ENCODE data around the gene SLC36A4. TPM values are rescaled to one million over a fixed set of nuclear protein-coding genes. Genes with fewer than 3 reads are reported as not detected.
A peak's percentile ranks its signal among the peaks of the same experiment; 100 is the strongest.

The SLC36A4 gene
- total RNA-seq, 2 donors from 2014 or later: 15.6 to 20.2 TPM

DNA sequence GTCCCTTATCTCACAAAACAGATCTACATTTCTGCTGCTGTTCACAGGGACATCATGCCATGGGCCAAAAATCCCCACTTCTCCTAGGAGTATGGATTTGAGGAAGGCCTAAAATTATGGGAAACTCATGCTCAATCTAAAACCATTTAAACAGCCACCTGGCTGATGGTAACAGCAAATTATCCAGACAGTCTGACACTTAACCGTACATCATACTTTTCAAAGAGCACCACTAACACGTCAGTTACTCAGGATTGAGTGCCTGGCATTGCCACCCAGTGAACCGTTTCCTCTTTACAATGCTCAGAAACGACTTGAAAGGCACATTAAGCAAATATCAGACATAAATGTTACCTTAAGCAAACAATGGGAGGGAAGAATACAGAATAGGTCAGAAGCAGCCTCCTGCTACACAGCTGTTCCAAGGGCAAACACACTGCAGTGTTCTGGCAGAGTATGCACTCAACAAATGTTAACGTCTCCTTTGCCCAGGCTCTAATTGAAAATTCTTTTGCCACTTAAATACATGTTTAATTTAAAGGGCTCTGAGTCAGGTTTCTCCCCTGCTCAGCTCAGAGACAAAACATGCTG is 18.8 kb upstream of the SLC36A4 start:
- Mint-ChIP-seq H3K4me3 (no peak overlapping the region), H3K36me3 (ENCODE audit: low read depth) (peaks cover 3% of the 10 kb centered on the region), H3K27me3 (peaks cover 30% of the 10 kb centered on the region), H3K4me1 (no peaks in the 10 kb centered on the region), H3K27ac (no peak overlapping the region)
- DNase-seq (no peak), ATAC-seq (no peak)
- H3K9me3 ChIP-seq (ENCODE audit: control insufficient read depth, low read length, poor library complexity, severe bottlenecking): no peaks in the 10 kb centered on the region

DNA sequence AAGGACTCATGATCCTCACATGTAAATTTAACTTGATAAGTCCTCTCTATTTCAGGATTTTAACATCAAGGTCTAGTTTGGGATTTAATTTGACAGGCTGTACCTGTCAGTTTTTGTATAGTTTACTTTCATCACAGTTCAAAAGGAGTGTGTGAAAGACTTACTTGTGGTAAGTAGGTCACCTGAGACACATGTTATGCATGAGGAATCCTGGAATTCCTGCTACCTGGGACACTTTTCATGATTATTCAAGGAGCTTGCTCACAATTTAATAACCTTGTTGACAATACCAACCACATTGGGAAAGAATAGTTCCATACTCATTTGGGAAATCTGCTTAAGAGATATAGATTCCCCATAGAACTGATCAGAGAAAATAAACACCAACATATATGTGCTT is 15.8 kb upstream of the SLC36A4 start:
- H3K36me3 Mint-ChIP-seq (ENCODE audit: low read depth): peaks cover 3% of the 10 kb centered on the region
- no peaks in the 10 kb centered on the region for H3K9me3 ChIP-seq (ENCODE audit: control insufficient read depth, low read length, poor library complexity, severe bottlenecking)
- DNase-seq: no peak
- ATAC-seq: no peak
- H3K4me3 Mint-ChIP-seq: no peak overlapping the region
- peaks cover 13% of the 10 kb centered on the region for H3K27me3 Mint-ChIP-seq
- H3K4me1 Mint-ChIP-seq: no peaks in the 10 kb centered on the region
- no peak overlapping the region for H3K27ac Mint-ChIP-seq

DNA sequence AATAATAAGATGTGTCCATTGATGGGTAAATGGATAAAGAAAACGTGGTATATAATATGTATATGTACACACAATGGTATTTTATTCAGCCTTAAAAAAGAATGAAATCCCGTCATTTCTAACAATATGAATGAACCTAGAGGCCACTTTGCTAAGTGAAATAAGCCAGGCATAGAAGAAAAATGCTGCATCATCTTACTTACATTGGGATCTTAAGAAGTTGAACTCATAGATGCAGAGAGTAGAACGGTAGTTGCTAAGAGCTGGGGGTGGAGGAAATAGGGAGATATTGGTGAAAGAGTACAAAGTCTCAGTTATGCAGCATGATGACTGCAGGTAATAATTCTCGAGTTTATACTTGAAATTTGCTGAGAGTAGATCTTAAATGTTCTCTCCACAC is 14.3 kb upstream of the SLC36A4 start:
- ATAC-seq: no peak
- H3K4me1 Mint-ChIP-seq: no peaks in the 10 kb centered on the region

DNA sequence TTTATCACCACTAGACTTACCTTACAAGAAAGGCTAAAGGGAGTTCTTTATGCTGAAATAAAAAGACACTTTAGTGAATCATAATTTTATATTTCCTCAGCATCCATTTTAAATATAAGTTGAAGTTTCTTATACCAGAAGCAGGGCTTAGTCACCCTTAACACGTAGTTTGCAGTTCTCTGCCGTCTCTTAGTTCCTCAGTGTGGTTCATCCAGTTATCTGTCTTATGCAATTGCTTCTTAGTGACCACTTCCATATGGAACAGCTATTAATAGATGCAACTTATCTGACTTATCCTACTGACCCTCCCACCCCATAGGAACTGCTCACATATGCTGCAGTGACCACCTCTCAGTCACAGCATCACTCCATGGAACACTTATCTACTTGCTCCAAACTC is 11.7 kb upstream of the SLC36A4 start:
- Mint-ChIP-seq H3K4me3 (no peak overlapping the region), H3K27me3 (peaks cover 13% of the 10 kb centered on the region), H3K36me3 (ENCODE audit: low read depth) (peaks cover 2% of the 10 kb centered on the region), H3K27ac (no peak overlapping the region), H3K4me1 (no peaks in the 10 kb centered on the region)
- ATAC-seq (no peak), DNase-seq (no peak)
- H3K9me3 ChIP-seq (ENCODE audit: control insufficient read depth, low read length, poor library complexity, severe bottlenecking): no peaks in the 10 kb centered on the region

More for the DNA sequence above, 14.3 kb upstream of the SLC36A4 start:
- Mint-ChIP-seq H3K4me3 (no peak overlapping the region), H3K36me3 (ENCODE audit: low read depth) (peaks cover 2% of the 10 kb centered on the region), H3K27me3 (peaks cover 4% of the 10 kb centered on the region), H3K27ac (no peak overlapping the region)
- H3K9me3 ChIP-seq (ENCODE audit: control insufficient read depth, low read length, poor library complexity, severe bottlenecking): no peaks in the 10 kb centered on the region
- DNase-seq: no peak

DNA sequence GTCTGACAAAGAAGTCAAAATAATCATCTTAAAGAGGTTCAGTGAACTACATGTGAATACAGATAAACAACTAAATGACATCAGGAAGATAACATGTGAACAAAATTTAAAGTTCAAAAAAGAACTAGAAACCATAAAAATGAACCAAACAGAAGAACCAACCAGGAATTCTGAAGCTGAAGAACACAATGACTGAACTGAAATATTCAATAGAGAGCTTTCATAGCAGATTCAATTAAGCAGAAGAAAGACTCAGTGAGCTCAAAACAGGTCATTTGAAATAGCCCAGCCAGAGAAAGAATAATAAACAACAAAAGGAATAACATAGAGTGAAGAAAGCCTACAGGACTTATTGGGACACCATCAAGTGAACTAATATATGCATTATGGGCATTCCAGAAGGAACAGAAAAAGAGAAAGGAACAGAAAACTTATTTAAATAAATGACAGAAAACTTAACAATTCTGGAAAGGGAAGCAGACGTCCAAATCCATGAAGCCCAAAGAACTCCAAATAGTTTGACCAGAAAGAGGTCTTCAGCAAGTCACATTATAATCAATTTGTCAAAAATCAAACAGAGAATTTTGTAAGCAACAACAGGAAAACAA is 11.0 kb upstream of the SLC36A4 start:
- ATAC-seq (no peak), DNase-seq (no peak)
- Mint-ChIP-seq H3K27me3 (peaks cover 13% of the 10 kb centered on the region), H3K36me3 (ENCODE audit: low read depth) (peaks cover 2% of the 10 kb centered on the region), H3K4me1 (no peaks in the 10 kb centered on the region), H3K27ac (no peak overlapping the region), H3K4me3 (no peak overlapping the region)
- no peaks in the 10 kb centered on the region for H3K9me3 ChIP-seq (ENCODE audit: control insufficient read depth, low read length, poor library complexity, severe bottlenecking)

DNA sequence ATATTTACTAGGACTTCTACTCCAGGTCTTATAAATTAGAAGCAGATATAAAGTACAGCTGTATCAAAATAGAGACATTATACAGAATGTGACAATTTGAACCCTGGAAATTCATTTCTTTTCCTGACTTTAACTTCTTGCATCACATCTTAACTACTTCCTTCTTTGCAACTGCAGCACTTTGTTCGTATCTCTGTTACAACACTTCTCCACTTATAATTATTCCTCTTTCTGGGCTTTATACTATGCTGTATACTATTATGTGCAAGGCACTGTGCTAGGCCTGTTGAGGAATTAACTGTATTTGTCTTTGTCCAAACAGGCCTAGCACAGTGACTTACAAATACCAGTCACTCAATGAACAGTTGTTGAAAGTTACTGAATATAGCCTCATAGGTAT is 1.8 kb upstream of the SLC36A4 start:
- no peak overlapping the region for H3K27ac Mint-ChIP-seq
- ATAC-seq (no peak), DNase-seq (no peak)
- H3K4me1 Mint-ChIP-seq: peaks cover 19% of the 10 kb centered on the region
- no peaks in the 10 kb centered on the region for H3K9me3 ChIP-seq (ENCODE audit: control insufficient read depth, low read length, poor library complexity, severe bottlenecking)
- no peaks in the 10 kb centered on the region for H3K36me3 Mint-ChIP-seq (ENCODE audit: low read depth)
- no peak overlapping the region for H3K4me3 Mint-ChIP-seq
- H3K27me3 Mint-ChIP-seq: peaks cover 14% of the 10 kb centered on the region

DNA sequence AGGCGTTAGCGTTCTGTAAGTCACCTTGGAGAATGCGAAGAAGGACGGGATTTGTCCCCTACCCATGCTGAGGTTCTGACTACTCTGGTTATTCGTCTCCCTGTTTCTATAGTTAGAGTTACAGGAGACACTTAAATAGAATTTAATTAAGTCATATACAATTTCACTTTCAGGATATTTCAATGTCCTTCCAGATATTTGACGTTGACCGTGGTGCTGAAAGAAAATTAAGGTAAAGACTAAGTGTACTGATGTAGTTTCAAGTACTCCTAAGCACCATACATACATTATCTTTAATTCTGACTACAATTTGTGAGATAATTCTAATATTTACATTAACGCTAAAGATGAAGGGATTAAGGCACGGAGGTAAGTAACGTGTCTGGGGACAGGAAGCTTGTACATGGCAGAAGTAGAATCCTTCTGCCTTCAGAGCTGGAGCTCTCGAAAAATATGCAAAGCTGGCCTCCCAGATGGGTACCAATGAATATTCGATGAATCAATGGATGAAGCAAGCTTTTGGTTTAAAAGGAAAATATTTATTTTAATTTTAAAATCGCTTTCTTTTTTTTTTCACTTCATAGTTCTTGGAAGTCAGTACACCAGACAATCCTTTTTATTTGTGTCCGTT is 539 bp upstream of the SLC36A4 start:
- Mint-ChIP-seq H3K4me3 (peak overlapping the region; percentile 95), H3K4me1 (peaks cover 24% of the 10 kb centered on the region), H3K36me3 (ENCODE audit: low read depth) (no peaks in the 10 kb centered on the region), H3K27ac (peak overlapping the region; percentile 93), H3K27me3 (peaks cover 13% of the 10 kb centered on the region)
- ATAC-seq (no peak), DNase-seq (no peak)
- H3K9me3 ChIP-seq (ENCODE audit: control insufficient read depth, low read length, poor library complexity, severe bottlenecking): no peaks in the 10 kb centered on the region

DNA sequence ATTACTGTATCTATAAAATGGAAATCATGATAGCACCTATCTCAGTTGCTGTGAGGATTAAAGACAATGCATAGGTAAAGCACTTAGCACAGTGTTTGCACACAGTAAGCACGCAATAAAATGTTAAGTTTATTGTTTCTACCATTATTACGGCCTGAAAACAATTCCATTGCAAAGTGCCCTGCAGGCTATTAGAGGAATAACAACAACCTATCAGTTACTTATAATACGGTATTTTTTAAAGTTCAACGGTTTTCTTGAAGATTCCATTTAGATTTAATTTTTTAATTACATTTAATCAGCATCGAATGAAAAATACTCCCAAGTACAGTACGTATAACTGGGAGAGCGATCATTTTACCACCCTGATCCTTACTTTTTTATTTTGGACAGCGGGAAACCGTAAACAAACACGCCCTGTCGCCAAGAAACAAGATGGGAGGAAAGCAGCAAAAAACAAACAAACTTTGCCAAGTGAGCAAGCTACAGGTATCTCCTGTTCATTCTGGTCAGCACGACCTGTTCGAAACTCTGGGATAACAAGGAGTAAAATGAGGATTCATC is 893 bp downstream of the SLC36A4 start:
- H3K9me3 ChIP-seq (ENCODE audit: control insufficient read depth, low read length, poor library complexity, severe bottlenecking): no peaks in the 10 kb centered on the region
- ATAC-seq (no peak), DNase-seq (no peak)
- peak overlapping the region; percentile 93 for H3K27ac Mint-ChIP-seq
- peaks cover 27% of the 10 kb centered on the region for H3K4me1 Mint-ChIP-seq
- peak overlapping the region; percentile 95 for H3K4me3 Mint-ChIP-seq
- H3K27me3 Mint-ChIP-seq: peaks cover 8% of the 10 kb centered on the region
- peaks cover 2% of the 10 kb centered on the region for H3K36me3 Mint-ChIP-seq (ENCODE audit: low read depth)

DNA sequence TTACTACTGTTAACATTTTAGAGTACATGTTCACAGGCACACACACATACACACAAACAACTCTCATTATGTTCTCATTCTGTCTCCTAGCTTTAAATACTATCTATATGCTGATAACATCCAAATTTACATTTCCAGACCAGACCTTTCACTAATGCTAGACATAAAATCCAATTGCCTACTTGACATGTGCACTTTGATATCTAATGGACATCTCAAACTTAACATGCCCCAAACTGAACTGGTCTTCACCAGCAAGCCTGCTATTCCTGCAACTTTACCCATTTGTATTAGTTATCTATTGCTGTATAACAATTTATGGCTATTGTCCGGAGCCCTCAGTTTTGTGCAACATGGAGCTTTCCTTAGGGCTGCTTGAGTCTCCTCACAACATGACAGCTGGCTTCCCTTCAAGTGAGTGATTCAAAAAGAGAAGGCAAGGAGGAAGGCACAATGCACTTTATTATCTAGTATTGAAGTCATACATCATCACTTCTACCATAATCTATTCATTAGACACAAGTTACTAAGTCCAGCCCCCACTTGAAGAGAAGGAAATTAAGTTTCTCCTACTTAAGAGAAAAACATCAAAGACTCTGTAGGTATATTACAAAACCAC is 3.0 kb downstream of the SLC36A4 start:
- no peaks in the 10 kb centered on the region for H3K27me3 Mint-ChIP-seq
- H3K4me1 Mint-ChIP-seq: peaks cover 29% of the 10 kb centered on the region
- DNase-seq: no peak
- ATAC-seq: no peak
- no peak overlapping the region for H3K4me3 Mint-ChIP-seq
- no peaks in the 10 kb centered on the region for H3K9me3 ChIP-seq (ENCODE audit: control insufficient read depth, low read length, poor library complexity, severe bottlenecking)
- no peak overlapping the region for H3K27ac Mint-ChIP-seq
- peaks cover 3% of the 10 kb centered on the region for H3K36me3 Mint-ChIP-seq (ENCODE audit: low read depth)

DNA sequence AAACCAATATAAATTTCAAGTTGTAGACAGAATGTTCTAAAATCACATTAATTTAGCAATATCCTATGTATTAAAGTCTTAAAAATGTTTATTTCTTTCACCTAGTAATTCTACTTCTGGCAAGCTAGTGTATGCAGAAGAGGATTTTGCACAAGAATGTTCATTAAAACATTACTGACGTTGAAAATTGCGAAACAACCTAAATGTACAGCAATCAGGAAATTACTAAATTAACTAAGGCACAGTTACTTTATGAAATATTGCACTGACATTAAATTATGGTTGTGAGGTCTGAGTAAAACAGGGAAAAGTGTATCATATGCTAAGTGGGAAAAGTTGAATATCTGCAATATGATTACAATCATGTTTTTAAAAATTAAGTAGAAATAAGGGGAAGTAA is 4.1 kb downstream of the SLC36A4 start:
- peaks cover 3% of the 10 kb centered on the region for H3K36me3 Mint-ChIP-seq (ENCODE audit: low read depth)

DNA sequence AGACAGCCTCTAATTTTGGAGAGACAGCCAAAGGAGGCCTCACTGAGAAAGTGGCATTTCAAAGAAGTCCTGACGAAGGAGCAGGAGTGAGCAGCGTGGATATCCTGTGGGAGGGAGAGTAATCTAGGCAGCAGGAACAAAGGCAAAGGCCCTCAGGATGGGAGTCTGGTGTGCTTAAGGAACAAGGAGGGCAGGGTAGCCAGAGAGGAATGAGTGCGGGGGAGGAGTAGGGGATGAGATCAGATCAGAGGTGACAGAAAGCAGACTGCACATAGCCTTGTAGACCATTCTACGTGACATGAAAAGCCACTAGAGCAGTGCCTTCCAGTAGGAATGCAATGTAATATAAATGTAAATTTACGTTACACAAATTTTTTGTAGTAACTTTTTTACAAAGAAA is 5.6 kb downstream of the SLC36A4 start:
- H3K4me3 Mint-ChIP-seq: no peak overlapping the region
- H3K27ac Mint-ChIP-seq: no peak overlapping the region
- DNase-seq (no peak), ATAC-seq (no peak)
- H3K9me3 ChIP-seq (ENCODE audit: control insufficient read depth, low read length, poor library complexity, severe bottlenecking): no peaks in the 10 kb centered on the region
- no peaks in the 10 kb centered on the region for H3K27me3 Mint-ChIP-seq
- peaks cover 24% of the 10 kb centered on the region for H3K4me1 Mint-ChIP-seq
- H3K36me3 Mint-ChIP-seq (ENCODE audit: low read depth): peaks cover 3% of the 10 kb centered on the region

More for the DNA sequence above, 4.1 kb downstream of the SLC36A4 start:
- Mint-ChIP-seq H3K27me3 (no peaks in the 10 kb centered on the region), H3K4me3 (no peak overlapping the region), H3K27ac (no peak overlapping the region), H3K4me1 (peaks cover 29% of the 10 kb centered on the region)
- no peaks in the 10 kb centered on the region for H3K9me3 ChIP-seq (ENCODE audit: control insufficient read depth, low read length, poor library complexity, severe bottlenecking)
- ATAC-seq (no peak), DNase-seq (no peak)

DNA sequence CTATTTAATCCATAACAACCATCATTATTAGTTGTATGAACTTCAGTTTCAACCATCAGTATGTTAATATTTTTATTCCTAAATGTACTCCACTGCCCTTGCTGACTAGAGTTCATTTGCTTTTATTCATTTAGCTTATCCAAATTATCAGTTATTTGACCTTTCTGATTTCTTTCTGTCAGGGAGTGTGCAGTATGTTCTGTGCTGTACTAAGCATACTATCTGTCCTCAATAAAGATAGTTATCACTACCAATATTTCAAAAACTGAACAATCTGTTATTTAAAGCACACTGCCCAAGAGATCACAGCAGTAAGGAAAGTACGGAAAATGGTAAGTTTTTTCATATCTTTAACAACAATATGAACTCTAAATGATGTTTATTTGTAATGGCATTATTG is 8.3 kb downstream of the SLC36A4 start:
- no peak for DNase-seq
- H3K4me3 Mint-ChIP-seq: no peak overlapping the region
- H3K9me3 ChIP-seq (ENCODE audit: control insufficient read depth, low read length, poor library complexity, severe bottlenecking): no peaks in the 10 kb centered on the region
- H3K27ac Mint-ChIP-seq: no peak overlapping the region
- peaks cover 8% of the 10 kb centered on the region for H3K4me1 Mint-ChIP-seq
- no peaks in the 10 kb centered on the region for H3K27me3 Mint-ChIP-seq
- peaks cover 3% of the 10 kb centered on the region for H3K36me3 Mint-ChIP-seq (ENCODE audit: low read depth)
- no peak for ATAC-seq

DNA sequence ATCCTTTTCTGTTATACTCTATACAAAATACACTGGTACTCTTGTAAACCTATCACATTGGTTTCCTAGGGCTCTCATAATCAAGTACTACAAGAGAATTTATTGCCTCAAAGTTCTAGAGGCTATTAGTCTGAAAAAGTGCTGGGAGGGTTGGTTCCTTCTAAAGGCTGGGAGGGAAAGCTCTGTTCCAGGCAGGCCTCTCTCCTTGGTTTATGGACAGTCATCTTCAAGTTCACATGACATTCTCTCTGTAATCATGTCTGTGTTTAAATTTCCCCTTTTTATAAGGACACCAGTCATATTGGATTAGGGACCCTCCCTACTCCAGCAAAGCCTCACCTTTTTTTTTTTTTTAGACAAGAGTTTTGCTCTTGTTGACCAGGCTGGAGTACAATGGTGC is 9.1 kb downstream of the SLC36A4 start:
- H3K36me3 Mint-ChIP-seq (ENCODE audit: low read depth): peaks cover 3% of the 10 kb centered on the region
- ATAC-seq (no peak), DNase-seq (no peak)
- H3K4me3 Mint-ChIP-seq: no peak overlapping the region
- no peaks in the 10 kb centered on the region for H3K27me3 Mint-ChIP-seq
- no peak overlapping the region for H3K27ac Mint-ChIP-seq
- peaks cover 6% of the 10 kb centered on the region for H3K4me1 Mint-ChIP-seq
- no peaks in the 10 kb centered on the region for H3K9me3 ChIP-seq (ENCODE audit: control insufficient read depth, low read length, poor library complexity, severe bottlenecking)
